GM23338 (cell line): ENCODE results near the gene ILK. TPM values are rescaled to one million over a fixed set of nuclear protein-coding genes. Genes with fewer than 3 reads are reported as not detected.

Experiments
- ATAC-seq: fragments of 200-7000 bp; cut with Tn5 transposase; 3 replicates; pipeline ENCODE4 v1.9.1; 2020
- DNase-seq: peaks from one replicate; pipeline ENCODE4 v3.0.0-alpha.2; 2015; ENCODE audit warnings: low spot score
- H2AFZ ChIP-seq: fragments of 200-600 bp; sonication (generic); 2 replicates; pipeline ENCODE4 v1.8.0; 2016; ENCODE audit warnings: antibody characterized with exemption, mild to moderate bottlenecking, moderate library complexity
- H3F3A ChIP-seq: fragments of 200-600 bp; sonication (generic); replicated peaks from 2 replicates; pipeline ENCODE4 v1.8.0; 2017; ENCODE audit warnings: antibody characterized with exemption, mixed run types, low read depth
- H3K27ac ChIP-seq: fragments of 200-600 bp; sonication (generic); 2 replicates; pipeline ENCODE4 v1.6.1; 2016; ENCODE audit warnings: low read depth
- H3K27me3 ChIP-seq: fragments of 200-600 bp; sonication (generic); 2 replicates; pipeline ENCODE4 v1.8.0; 2016; ENCODE audit warnings: mild to moderate bottlenecking, mixed run types, moderate library complexity; ENCODE audit not compliant: insufficient read depth
- H3K36me3 ChIP-seq: fragments of 200-600 bp; sonication (generic); 2 replicates; pipeline ENCODE4 v1.8.0; 2016; ENCODE audit warnings: mild to moderate bottlenecking; ENCODE audit not compliant: insufficient read depth
- H3K4me1 ChIP-seq: fragments of 200-600 bp; sonication (generic); 2 replicates; pipeline ENCODE4 v1.8.0; 2016; ENCODE audit warnings: mild to moderate bottlenecking, moderate library complexity; ENCODE audit not compliant: insufficient read depth
- H3K4me2 ChIP-seq: fragments of 200-600 bp; sonication (generic); 2 replicates; pipeline ENCODE4 v1.7.1; 2017; ENCODE audit warnings: mixed run types
- H3K4me3 ChIP-seq: fragments of 200-600 bp; sonication (generic); 2 replicates; pipeline ENCODE4 v1.6.1; 2016; ENCODE audit warnings: mixed run types
- H3K79me2 ChIP-seq: fragments of 200-600 bp; sonication (generic); replicated peaks from 2 replicates; pipeline ENCODE4 v1.8.0; 2017; ENCODE audit warnings: mild to moderate bottlenecking; ENCODE audit not compliant: insufficient read depth
- H3K9me2 ChIP-seq: fragments of 200-600 bp; sonication (generic); 2 replicates; pipeline ENCODE4 v1.8.0; 2017; ENCODE audit not compliant: insufficient read depth
- H4K20me1 ChIP-seq: fragments of 200-600 bp; sonication (generic); replicated peaks from 2 replicates; pipeline ENCODE4 v1.8.0; 2017; ENCODE audit warnings: mild to moderate bottlenecking; ENCODE audit not compliant: insufficient read depth
- H3K27ac Mint-ChIP-seq: 2 replicates; pipeline ENCODE4 v1.8.0; 2020; ENCODE audit warnings: inconsistent platforms, mild to moderate bottlenecking, moderate library complexity, mixed read lengths
- H3K27me3 Mint-ChIP-seq: 3 replicates; pipeline ENCODE4 v1.8.0; 2022; ENCODE audit warnings: low read depth, mild to moderate bottlenecking, moderate library complexity, mixed read lengths, inconsistent platforms; ENCODE audit not compliant: insufficient read depth, poor library complexity
- H3K36me3 Mint-ChIP-seq: 3 replicates; pipeline ENCODE4 v1.8.0; 2021; ENCODE audit warnings: low read depth, mild to moderate bottlenecking, inconsistent platforms, moderate library complexity, mixed read lengths
- H3K4me1 Mint-ChIP-seq: 3 replicates; pipeline ENCODE4 v1.8.0; 2020; ENCODE audit warnings: mild to moderate bottlenecking, inconsistent platforms, mixed read lengths
- H3K4me3 Mint-ChIP-seq: 3 replicates; pipeline ENCODE4 v1.8.0; 2021; ENCODE audit warnings: moderate library complexity, mild to moderate bottlenecking, inconsistent platforms, mixed read lengths
- H3K9me3 Mint-ChIP-seq: 3 replicates; pipeline ENCODE4 v1.8.0; 2020; ENCODE audit warnings: moderate library complexity, mild to moderate bottlenecking, inconsistent platforms, mixed read lengths
- POLR2AphosphoS5 ChIP-seq: IDR thresholded peaks from 2 replicates; pipeline ENCODE4 v1.6.1; 2016; ENCODE audit warnings: antibody characterized with exemption, low read depth
- ZNF331 ChIP-seq: fragments of 250-450 bp; sonication (Bioruptor Pico); IDR thresholded peaks from 2 replicates; pipeline ENCODE4 v1.5.0; 2020; ENCODE audit warnings: low read depth, mild to moderate bottlenecking, moderate library complexity
- ZNF462 ChIP-seq: fragments of 250-450 bp; sonication (Bioruptor Pico); IDR thresholded peaks from 2 replicates; pipeline ENCODE4 v1.5.0; 2020; ENCODE audit warnings: mild to moderate bottlenecking, moderate library complexity
- polyA plus RNA-seq: library from polyadenylated mRNA; unstranded; fragments of >200 nt; fragmentation: Nextera tagmentation; extraction: Ambion mirVana; gene quantifications from 2 replicates; pipeline ENCODE4 v1.2.1, GENCODE V29; 2016
- total RNA-seq: library from RNA; depleted of rRNA; stranded (reverse); fragments of >200 nt; shearing (Covaris generic); gene quantifications from 2 replicates; pipeline ENCODE4 v1.2.3, GENCODE V29; 2014
- TF ChIP-seq, protein P1 (sequence below): IDR thresholded peaks from 2 replicates; pipeline ENCODE4 v1.6.1; 2016; ENCODE audit warnings: antibody characterized with exemption

ILK gene
- total and polyA plus RNA-seq, 2 experiments from 2014 or later = 62.6 to 91.0 TPM

DNA sequence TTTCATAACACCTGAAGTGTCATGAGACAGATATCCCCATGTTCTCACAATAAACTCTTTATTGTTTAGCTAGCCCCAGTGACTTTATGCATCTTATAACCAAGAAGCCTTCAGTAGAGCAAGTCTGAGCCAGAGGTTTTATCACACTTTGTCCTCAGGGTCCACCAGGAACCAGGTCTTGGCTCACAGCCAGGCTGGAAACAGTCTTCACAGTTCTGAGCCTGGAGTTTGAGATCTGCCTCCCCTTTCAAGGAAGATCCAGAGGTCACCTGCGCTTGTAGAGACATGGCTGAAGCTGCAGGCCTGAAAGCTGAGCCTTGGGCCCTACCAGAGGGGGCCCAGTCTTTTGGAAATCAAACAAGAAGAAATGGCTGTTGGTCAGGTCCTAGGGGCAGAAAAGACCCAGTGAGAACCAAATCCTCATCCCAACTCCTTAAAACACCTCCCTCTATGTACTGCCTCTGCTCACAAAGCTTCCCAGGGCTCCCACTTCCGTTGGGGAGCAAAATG, 3.6 kb upstream of the ILK start:
- no peak for ATAC-seq
- H3K4me2 ChIP-seq = no peak overlapping the region
- no peaks in the 10 kb centered on the region for H3K27me3 Mint-ChIP-seq

More for the DNA sequence above, 3.6 kb upstream of the ILK start:
- H3K4me1 ChIP-seq = peaks cover 6% of the 10 kb centered on the region
- no peaks in the 10 kb centered on the region for H3K9me3 Mint-ChIP-seq
- no peak overlapping the region for H2AFZ ChIP-seq
- peaks cover 6% of the 10 kb centered on the region; the same call in 1 of the 2 replicates for H3K36me3 ChIP-seq
- H3K79me2 ChIP-seq = peaks cover 27% of the 10 kb centered on the region
- H3K4me3 ChIP-seq = no peak overlapping the region
- peaks cover 3% of the 10 kb centered on the region; the same call in 2 of the 3 replicates for H3K4me1 Mint-ChIP-seq
- H3F3A ChIP-seq = peaks cover 6% of the 10 kb centered on the region; the same call in 1 of the 2 replicates
- no peak overlapping the region for H3K27ac ChIP-seq
- H4K20me1 ChIP-seq = no peaks in the 10 kb centered on the region; the same call in 1 of the 2 replicates
- H3K4me3 Mint-ChIP-seq = no peak overlapping the region
- TF ChIP-seq POLR2AphosphoS5 (no peak), ZNF331 (CRISPR knock-in tag) (no peak), ZNF462 (CRISPR knock-in tag) (no peak)
- TF ChIP-seq, protein P1, sequence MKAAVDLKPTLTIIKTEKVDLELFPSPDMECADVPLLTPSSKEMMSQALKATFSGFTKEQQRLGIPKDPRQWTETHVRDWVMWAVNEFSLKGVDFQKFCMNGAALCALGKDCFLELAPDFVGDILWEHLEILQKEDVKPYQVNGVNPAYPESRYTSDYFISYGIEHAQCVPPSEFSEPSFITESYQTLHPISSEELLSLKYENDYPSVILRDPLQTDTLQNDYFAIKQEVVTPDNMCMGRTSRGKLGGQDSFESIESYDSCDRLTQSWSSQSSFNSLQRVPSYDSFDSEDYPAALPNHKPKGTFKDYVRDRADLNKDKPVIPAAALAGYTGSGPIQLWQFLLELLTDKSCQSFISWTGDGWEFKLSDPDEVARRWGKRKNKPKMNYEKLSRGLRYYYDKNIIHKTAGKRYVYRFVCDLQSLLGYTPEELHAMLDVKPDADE = no peak
- DNase-seq = no peak
- H3K36me3 Mint-ChIP-seq = peaks cover 17% of the 10 kb centered on the region
- no peaks in the 10 kb centered on the region for H3K27me3 ChIP-seq
- H3K27ac Mint-ChIP-seq = no peak overlapping the region
- H3K9me2 ChIP-seq = no peaks in the 10 kb centered on the region
